Esophagus (tissue), 2 donors: ENCODE results near the gene UFD1. TPM values are rescaled to one million over a fixed set of nuclear protein-coding genes. Genes with fewer than 3 reads are reported as not detected.
A peak's percentile ranks its signal among the peaks of the same experiment; 100 is the strongest.

ENCODE experiments used
- H3K27ac ChIP-seq, 2 donors: one replicate each; pipeline ENCODE4 v1.5.1; 2013; ENCODE audit warnings: low read depth in 2 of 2, mild to moderate bottlenecking in 2 of 2, inconsistent platforms in 1 of 2, low read length in 1 of 2, moderate library complexity in 1 of 2
- H3K27me3 ChIP-seq, 2 donors: one replicate each; pipeline ENCODE4 v1.6.1; 2013; ENCODE audit warnings: low read length in 2 of 2, control low read depth in 1 of 2, mild to moderate bottlenecking in 1 of 2; ENCODE audit not compliant: insufficient read depth in 2 of 2, control insufficient read depth in 1 of 2
- H3K36me3 ChIP-seq, 2 donors: one replicate each; pipeline ENCODE4 v1.6.1; 2013; ENCODE audit warnings: low read length in 1 of 2; ENCODE audit not compliant: control insufficient read depth in 2 of 2, insufficient read depth in 2 of 2
- H3K4me1 ChIP-seq, 2 donors: one replicate each; pipeline ENCODE4 v1.6.1; 2013; ENCODE audit warnings: low read length in 1 of 2; ENCODE audit not compliant: control insufficient read depth in 2 of 2, insufficient read depth in 2 of 2
- H3K4me3 ChIP-seq, 2 donors: one replicate each; pipeline ENCODE4 v1.5.1; 2013; ENCODE audit warnings: low read length in 2 of 2, mild to moderate bottlenecking in 2 of 2, low read depth in 1 of 2, moderate library complexity in 1 of 2
- H3K9me3 ChIP-seq, 2 donors: one replicate each; pipeline ENCODE4 v1.6.1; 2013; ENCODE audit warnings: mild to moderate bottlenecking in 2 of 2, low read depth in 1 of 2, low read length in 1 of 2, moderate library complexity in 1 of 2; ENCODE audit not compliant: control insufficient read depth in 2 of 2, insufficient read depth in 1 of 2
- WGBS, 2 donors: extraction: QIAGEN DNeasy Blood & Tissue Kit; methylation state at CpG; one replicate each; pipeline ENCODE4 v1.1.7; 2013; 5-methylcytosine and 5-hydroxymethylcytosine counted together
- polyA plus RNA-seq, 2 donors: library from polyadenylated mRNA; stranded (reverse); fragments of 200-250 nt; gene quantifications; one replicate each; pipeline ENCODE4 v1.2.3, GENCODE V29; 2013
- donor health status: healthy with polysubstance abuse.
- donor health status: Bipolar disorder and iron deficiency.

UFD1 gene
- polyA plus RNA-seq, 2 donors = 59.7 to 78.3 TPM

DNA sequence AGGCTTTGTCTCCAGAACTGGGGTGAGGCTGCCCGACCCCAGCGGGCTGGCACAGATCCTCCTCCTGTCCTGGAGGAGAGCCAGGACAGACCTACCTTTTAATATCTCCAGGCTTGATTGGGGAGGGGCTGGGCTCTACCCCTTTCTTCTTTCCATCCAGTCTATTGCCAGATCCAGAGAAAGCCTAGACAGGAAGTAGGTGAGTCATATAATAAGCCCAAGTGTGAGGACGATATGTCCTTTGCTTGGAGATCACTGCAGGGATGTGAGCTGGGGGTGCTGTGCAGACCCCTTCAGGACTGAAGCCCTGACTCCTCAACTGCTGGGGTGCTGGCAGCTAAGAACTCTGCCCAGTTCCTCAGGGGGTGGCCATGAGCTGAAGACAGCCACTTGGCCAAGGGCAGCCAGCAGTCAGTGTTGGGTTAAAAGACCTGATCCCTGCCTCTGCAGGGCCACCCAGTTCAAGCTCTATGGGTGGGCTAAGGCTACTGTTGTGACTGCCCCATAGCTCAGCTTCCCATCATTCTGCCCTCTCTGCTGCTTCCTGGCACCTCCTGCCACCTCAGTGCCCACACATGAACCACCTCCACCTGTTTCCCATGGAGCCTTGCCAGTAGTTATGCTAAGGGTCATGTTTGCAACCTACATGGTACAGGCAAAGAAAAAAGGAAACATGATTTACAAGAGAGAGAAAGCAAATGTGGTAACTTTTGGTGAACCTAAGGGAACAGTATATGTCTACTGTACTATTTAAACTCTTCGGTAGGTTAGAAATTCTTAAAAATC is 23.2 kb downstream of the UFD1 start:
- Histone ChIP-seq H3K36me3 (peaks cover 35 to 37% of the 10 kb centered on the region in 2 donors), H3K4me1 (no peaks in the 10 kb centered on the region), H3K9me3 (no peaks in the 10 kb centered on the region), H3K27me3 (no peaks in the 10 kb centered on the region), H3K27ac (no peak overlapping the region), H3K4me3 (no peak overlapping the region)
- 66 to 74% methylated on average over 4 of the region's 4 CpGs for WGBS, 2 donors

DNA sequence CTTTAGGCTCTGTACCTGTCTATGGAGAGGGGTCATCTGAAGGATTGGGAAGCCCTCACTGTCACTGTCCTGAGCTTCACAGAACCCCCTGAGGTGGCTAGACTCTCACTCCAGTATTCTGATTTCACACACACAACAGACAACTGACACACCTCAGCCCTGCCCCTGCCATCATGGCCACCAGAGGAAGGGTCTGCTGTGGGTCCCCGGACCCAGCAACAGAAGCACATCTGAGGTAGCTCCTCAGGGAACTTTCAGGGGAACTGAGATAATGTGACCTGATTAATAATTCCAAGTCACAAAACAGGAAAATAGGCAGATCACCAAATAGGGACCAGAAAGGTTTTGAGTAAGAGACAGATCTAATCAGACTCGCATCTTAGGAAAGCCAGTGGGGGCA is 24.0 kb downstream of the UFD1 start:
- Histone ChIP-seq H3K36me3 (peaks cover 35 to 37% of the 10 kb centered on the region in 2 donors), H3K4me1 (no peaks in the 10 kb centered on the region), H3K27ac (no peak overlapping the region), H3K4me3 (no peak overlapping the region), H3K9me3 (no peaks in the 10 kb centered on the region), H3K27me3 (no peaks in the 10 kb centered on the region)
- WGBS, 2 donors = 87 to 99% methylated on average over 2 of the region's 2 CpGs

DNA sequence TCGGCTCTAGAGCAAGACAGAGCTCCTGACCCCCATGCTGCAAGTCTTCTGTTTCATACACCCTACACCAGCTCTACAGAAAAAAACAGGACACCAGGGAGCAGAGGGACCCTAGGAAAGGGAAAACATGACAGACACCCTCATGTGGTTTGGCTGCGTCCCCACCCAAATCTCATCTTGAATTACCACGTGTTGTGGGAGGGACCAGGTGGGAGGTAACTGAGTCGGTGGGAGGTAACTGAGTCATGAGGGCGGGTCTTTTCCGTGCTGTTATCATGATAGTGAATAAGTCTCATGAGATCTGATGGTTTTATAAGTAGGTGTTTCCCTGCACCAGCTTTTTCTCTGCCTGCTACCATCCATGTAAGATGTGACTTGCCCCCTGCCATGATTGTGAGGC is 24.8 kb downstream of the UFD1 start:
- Histone ChIP-seq H3K4me3 (no peak overlapping the region), H3K4me1 (no peaks in the 10 kb centered on the region), H3K27ac (no peak overlapping the region), H3K36me3 (peaks cover 35 to 37% of the 10 kb centered on the region in 2 donors), H3K27me3 (no peaks in the 10 kb centered on the region), H3K9me3 (no peaks in the 10 kb centered on the region)
- 75 to 78% methylated on average over 6 of the region's 6 CpGs for WGBS, 2 donors

DNA sequence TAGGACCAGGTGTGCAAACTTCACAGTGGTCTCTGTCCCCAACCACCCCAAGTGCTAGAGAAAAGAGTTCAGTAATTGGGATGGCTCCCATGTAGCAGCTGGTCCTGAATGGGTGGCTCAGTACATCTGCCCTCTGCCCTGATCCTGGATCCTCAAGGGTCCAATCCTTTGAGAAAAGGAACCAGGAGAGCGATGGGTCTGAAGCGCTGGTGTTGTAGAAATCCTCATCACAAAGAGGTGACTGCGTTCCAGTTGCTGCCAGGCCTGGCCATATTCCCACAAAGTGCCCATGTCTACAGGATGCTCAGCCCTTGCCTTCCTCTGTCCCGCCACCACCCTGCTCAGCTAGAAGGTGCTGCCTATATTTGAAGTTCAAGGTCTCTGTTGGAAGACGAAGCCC is 25.3 kb downstream of the UFD1 start:
- no peaks in the 10 kb centered on the region for H3K27me3 ChIP-seq
- no peaks in the 10 kb centered on the region for H3K9me3 ChIP-seq
- peaks cover 35 to 37% of the 10 kb centered on the region in 2 donors for H3K36me3 ChIP-seq
- no peak overlapping the region for H3K4me3 ChIP-seq
- H3K4me1 ChIP-seq = peaks cover 0 to 1% of the 10 kb centered on the region in 2 donors
- no peak overlapping the region for H3K27ac ChIP-seq
- WGBS, 2 donors = 97 to 99% methylated on average over 5 of the region's 5 CpGs

- WGBS, 2 donors = 96 to 97% methylated on average over 4 of the region's 4 CpGs
- no peaks in the 10 kb centered on the region for H3K27me3 ChIP-seq
- peaks cover 29 to 30% of the 10 kb centered on the region in 2 donors for H3K36me3 ChIP-seq
Measured at GRCh38 chr22:19451570-19451969, 27.4 kb downstream of the UFD1 start.

DNA sequence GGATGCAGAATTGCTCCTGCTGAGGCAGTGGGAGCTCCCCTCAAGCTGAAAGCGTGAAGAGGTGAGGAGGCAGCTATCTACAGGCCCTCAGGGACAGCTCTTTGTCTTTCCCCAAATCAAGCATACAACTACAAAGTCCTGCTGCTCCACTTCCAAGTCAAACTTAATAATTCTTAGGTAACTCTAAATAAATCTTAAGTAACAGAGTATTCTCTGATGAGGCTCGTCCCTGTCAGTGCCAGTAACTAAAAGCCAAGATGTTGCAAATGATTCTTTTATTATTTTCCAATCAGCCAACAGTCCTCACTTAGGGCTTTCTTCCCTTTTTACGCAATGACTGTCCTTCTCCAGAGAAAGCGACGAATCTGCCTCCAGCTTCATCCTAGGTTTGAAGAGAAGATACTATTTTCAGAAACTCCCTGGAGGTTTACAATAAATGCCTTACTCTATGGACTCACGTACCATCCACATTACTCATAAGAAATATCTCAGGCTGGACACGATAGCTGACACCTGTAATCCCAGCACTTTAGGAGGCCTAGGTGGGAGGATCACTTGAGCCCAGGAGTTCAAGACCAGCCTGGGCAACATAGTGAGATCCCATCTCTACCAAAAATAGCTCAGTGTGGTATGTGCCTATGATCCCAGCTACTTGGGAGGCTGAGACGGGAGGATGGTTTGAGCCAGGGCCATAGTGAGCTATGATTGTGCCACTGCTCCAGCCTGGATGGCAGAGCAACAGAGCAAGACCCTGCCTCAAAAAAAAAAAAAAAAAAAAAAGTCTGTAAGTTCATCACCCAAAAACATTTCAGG is 28.4 kb downstream of the UFD1 start:
- no peaks in the 10 kb centered on the region for H3K9me3 ChIP-seq
- H3K27me3 ChIP-seq = no peaks in the 10 kb centered on the region
- peaks cover 21 to 22% of the 10 kb centered on the region in 2 donors for H3K36me3 ChIP-seq
- no peak overlapping the region for H3K4me3 ChIP-seq
- peaks cover 2 to 7% of the 10 kb centered on the region in 2 donors for H3K4me1 ChIP-seq
- H3K27ac ChIP-seq = no peak overlapping the region
- 87 to 88% methylated on average over 8 of the region's 8 CpGs for WGBS, 2 donors

More at GRCh38 chr22:19451570-19451969, 27.4 kb downstream of the UFD1 start:
- peaks cover 2 to 4% of the 10 kb centered on the region in 2 donors for H3K4me1 ChIP-seq
- H3K9me3 ChIP-seq = no peaks in the 10 kb centered on the region
- H3K27ac ChIP-seq = no peak overlapping the region
- no peak overlapping the region for H3K4me3 ChIP-seq

DNA sequence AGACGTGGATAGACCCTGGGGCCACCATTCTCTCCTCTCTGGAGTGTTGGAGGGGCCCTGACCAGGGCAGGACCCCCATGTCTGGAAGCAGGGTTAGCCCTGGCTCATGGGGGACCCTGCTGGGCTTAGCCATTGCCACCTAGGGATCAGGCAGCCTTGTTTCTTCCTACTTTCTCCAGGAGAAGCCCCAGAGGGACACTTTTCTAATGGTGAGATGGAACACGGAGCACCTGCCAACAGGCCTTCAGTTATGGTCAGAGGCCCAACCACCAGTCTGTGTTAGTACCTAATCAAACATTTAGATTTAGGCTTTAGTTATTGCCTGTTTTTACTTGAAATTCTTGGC is 29.6 kb downstream of the UFD1 start:
- Histone ChIP-seq H3K36me3 (peaks cover 11 to 14% of the 10 kb centered on the region in 2 donors), H3K27ac (no peak overlapping the region), H3K9me3 (no peaks in the 10 kb centered on the region), H3K27me3 (no peaks in the 10 kb centered on the region), H3K4me1 (peaks cover 2 to 7% of the 10 kb centered on the region in 2 donors), H3K4me3 (no peak overlapping the region)
- WGBS, 2 donors = 71 to 77% methylated on average over 2 of the region's 2 CpGs

DNA sequence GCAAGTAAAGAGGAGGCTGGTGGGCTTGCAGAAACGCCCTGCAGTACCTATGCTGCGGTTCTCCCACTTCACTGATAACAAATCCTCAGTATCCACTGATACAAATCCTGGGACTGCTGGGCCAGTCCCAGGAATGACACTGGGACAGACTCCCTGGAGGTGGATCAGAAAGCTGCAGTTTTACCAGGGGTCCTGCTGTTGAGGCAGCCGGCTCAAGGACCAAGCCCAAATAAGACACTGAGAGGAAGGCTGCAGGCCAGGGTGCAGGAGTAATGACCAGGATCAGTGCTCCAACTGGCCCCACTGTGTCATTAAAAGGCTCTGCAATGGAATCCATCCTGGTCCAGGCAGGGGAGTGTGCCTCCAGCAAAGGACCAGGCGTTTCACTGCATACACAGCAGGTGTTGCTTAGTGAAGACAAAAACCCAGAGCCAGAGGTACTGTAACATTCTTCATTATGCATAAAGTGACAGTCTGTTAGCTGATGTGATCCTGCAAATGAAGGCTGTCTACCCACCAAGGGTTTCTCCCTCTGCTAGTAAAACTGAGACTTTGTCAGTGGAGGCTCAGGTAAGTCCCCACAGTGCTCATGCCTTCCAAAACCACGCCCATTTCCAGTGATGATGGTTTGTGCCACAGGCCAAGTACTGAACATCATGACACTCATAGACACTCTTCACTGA is 30.1 kb downstream of the UFD1 start:
- peaks cover 10 to 16% of the 10 kb centered on the region in 2 donors for H3K36me3 ChIP-seq
- no peak overlapping the region for H3K4me3 ChIP-seq
- peaks cover 2 to 7% of the 10 kb centered on the region in 2 donors for H3K4me1 ChIP-seq
- no peak overlapping the region for H3K27ac ChIP-seq
- no peaks in the 10 kb centered on the region for H3K27me3 ChIP-seq
- H3K9me3 ChIP-seq = no peaks in the 10 kb centered on the region
- 76 to 78% methylated on average over 5 of the region's 5 CpGs for whole genome bisulfite sequencing, 2 donors

- peak overlapping the region; percentile 66 to 79 for H3K4me3 ChIP-seq
- WGBS, 2 donors = 13% methylated on average over 14 of the region's 14 CpGs
- H3K4me1 ChIP-seq = peaks cover 2 to 12% of the 10 kb centered on the region in 2 donors
- H3K27ac ChIP-seq = peak overlapping the region; percentile 83 to 87
- no peaks in the 10 kb centered on the region for H3K27me3 ChIP-seq
- H3K36me3 ChIP-seq = peaks cover 8 to 9% of the 10 kb centered on the region in 2 donors
- no peaks in the 10 kb centered on the region for H3K9me3 ChIP-seq
Measured at GRCh38 chr22:19448076-19448607, 30.9 kb downstream of the UFD1 start.
